ENCODE measurements around the gene C1orf21.
"Not testable (repeated sequence)": the region's sequence is repeated elsewhere in the genome, so short reads cannot be mapped to it uniquely, and the experiment has no call there.

Gene C1orf21

GRCh38 chr1:184604152-184604900 lies 217.5 kb downstream of the C1orf21 start:
- no peak for DNase-seq (ENCODE audit: low read depth)

GRCh38 chr1:184605941-184606340 lies 219.1 kb downstream of the C1orf21 start:
- DNase-seq (ENCODE audit: low read depth): no peak

GRCh38 chr1:184606786-184607185 lies 220.0 kb downstream of the C1orf21 start:
- DNase-seq (ENCODE audit: low read depth): no peak

- DNase-seq (ENCODE audit: low read depth): no peak
These were observed 221.8 kb downstream of the C1orf21 start for GRCh38 chr1:184608581-184608980.

- DNase-seq (ENCODE audit: low read depth): no peak
These were observed 222.2 kb downstream of the C1orf21 start for GRCh38 chr1:184608990-184609389.

GRCh38 chr1:184610876-184611595 lies 224.2 kb downstream of the C1orf21 start:
- DNase-seq (ENCODE audit: low read depth): no peak

GRCh38 chr1:184612229-184612628 lies 225.4 kb downstream of the C1orf21 start:
- DNase-seq (ENCODE audit: low read depth): not testable (repeated sequence)

GRCh38 chr1:184614667-184615066 lies 227.8 kb downstream of the C1orf21 start:
- no peak for DNase-seq (ENCODE audit: low read depth)

GRCh38 chr1:184615301-184615700 lies 228.5 kb downstream of the C1orf21 start:
- DNase-seq (ENCODE audit: low read depth): no peak

GRCh38 chr1:184616504-184616903 lies 229.7 kb downstream of the C1orf21 start:
- DNase-seq (ENCODE audit: low read depth): no peak

GRCh38 chr1:184617433-184618029 lies 230.7 kb downstream of the C1orf21 start:
- no peak for DNase-seq (ENCODE audit: low read depth)

GRCh38 chr1:184618851-184619250 lies 232.0 kb downstream of the C1orf21 start:
- no peak for DNase-seq (ENCODE audit: low read depth)

GRCh38 chr1:184620469-184620868 lies 233.6 kb downstream of the C1orf21 start:
- no peak for DNase-seq (ENCODE audit: low read depth)

GRCh38 chr1:184621260-184621659 lies 234.4 kb downstream of the C1orf21 start:
- DNase-seq (ENCODE audit: low read depth): no peak

- DNase-seq (ENCODE audit: low read depth): no peak
These were observed 235.5 kb downstream of the C1orf21 start for GRCh38 chr1:184622136-184622823.

GRCh38 chr1:184623404-184623803 lies 236.6 kb downstream of the C1orf21 start:
- DNase-seq (ENCODE audit: low read depth): no peak

- DNase-seq (ENCODE audit: low read depth): no peak
These were observed 237.2 kb downstream of the C1orf21 start for GRCh38 chr1:184624051-184624450.

GRCh38 chr1:184624626-184625025 lies 237.8 kb downstream of the C1orf21 start:
- DNase-seq (ENCODE audit: low read depth): no peak

GRCh38 chr1:184625271-184625670 lies 238.4 kb downstream of the C1orf21 start:
- no peak for DNase-seq (ENCODE audit: low read depth)

- DNase-seq (ENCODE audit: low read depth): no peak
These were observed 239.5 kb downstream of the C1orf21 start for GRCh38 chr1:184626076-184627006.

- DNase-seq (ENCODE audit: low read depth): no peak
These were observed 240.1 kb downstream of the C1orf21 start for GRCh38 chr1:184627007-184627341.

GRCh38 chr1:184629266-184629665 lies 242.4 kb downstream of the C1orf21 start:
- no peak for DNase-seq (ENCODE audit: low read depth)

Measured in activated gamma-delta T cell treated with anti-CD3 and anti-CD28 coated beads, Interleukin-2, amount 50 U/mL, for 16 hours (primary cell).